Endothelial cell of umbilical vein (primary cell): ENCODE results near the gene KCMF1. TPM values are rescaled to one million over a fixed set of nuclear protein-coding genes. Genes with fewer than 3 reads are reported as not detected.

Source experiments
- BruUV-seq: library from RNA; stranded (reverse); fragments of 400-500 nt; replicated peaks from 2 replicates; lab custom pipeline; 2021; lab: Mats Ljungman, UMichigan
- CTCF ChIA-PET: fragments of 300-600, 350-600 bp; sonication (Branson Sonifier 250); formaldehyde crosslinking; loops from one replicate; lab custom pipeline; 2021; ENCODE audit warnings: antibody characterized with exemption, inconsistent platforms; lab: Charles Lee
- POLR2A ChIA-PET: fragments of 300-600, 350-600 bp; sonication (Branson Sonifier 250); formaldehyde crosslinking; loops from one replicate; lab custom pipeline; 2021; ENCODE audit warnings: antibody characterized with exemption, inconsistent platforms; lab: Charles Lee
- DNase-seq: peaks from one replicate; pipeline ENCODE4 v3.0.0-alpha.2; 2011; ENCODE audit warnings: low read depth, low spot score
- FAIRE-seq: peaks from 2 replicates; lab custom pipeline; 2011; peaks lifted over from hg19 to GRCh38; lab: Jason Lieb, UNC
- H2AFZ ChIP-seq: 2 replicates; pipeline ENCODE4 v1.6.0; 2012; ENCODE audit warnings: low read depth, low read length, control low read depth, inconsistent platforms
- H3K27ac ChIP-seq: 2 replicates; pipeline ENCODE4 v1.5.1; 2011; ENCODE audit warnings: low read depth, mild to moderate bottlenecking, control low read depth, low read length, moderate library complexity; ENCODE audit not compliant: insufficient read depth
- H3K27me3 ChIP-seq, 2 experiments: 2 replicates each; pipeline versions ENCODE4 v1.6.0 to v1.6.1; 2011; ENCODE audit warnings: low read length in 2 of 2, mixed read lengths in 1 of 2; ENCODE audit not compliant: control insufficient read depth in 2 of 2, insufficient read depth in 2 of 2
- H3K36me3 ChIP-seq, 2 experiments: 2 replicates in 1 of 2; 3 replicates in 1 of 2; pipeline ENCODE4 v1.5.1; 2011; ENCODE audit warnings: low read length in 2 of 2, mild to moderate bottlenecking in 1 of 2, moderate library complexity in 1 of 2; ENCODE audit not compliant: control insufficient read depth in 2 of 2, insufficient read depth in 2 of 2; ENCODE audit errors: extremely low read depth in 1 of 2
- H3K4me1 ChIP-seq: 3 replicates; pipeline ENCODE4 v1.5.1; 2011; ENCODE audit warnings: mild to moderate bottlenecking, low read length; ENCODE audit not compliant: control insufficient read depth, insufficient read depth; ENCODE audit errors: extremely low read depth
- H3K4me2 ChIP-seq: 2 replicates; pipeline ENCODE4 v1.6.1; 2011; ENCODE audit warnings: low read length, control low read depth, mixed read lengths; ENCODE audit not compliant: insufficient read depth
- H3K4me3 ChIP-seq, 3 experiments: fragments of 200-600 bp in 1 of 3; sonication (generic), shearing (Covaris generic) in 1 of 3; replicated peaks in 1 of 3; 2 replicates each; pipeline ENCODE4 v1.5.1; 2011 to 2016; ENCODE audit warnings: control low read depth in 3 of 3, low read length in 3 of 3, mild to moderate bottlenecking in 2 of 3, inconsistent platforms in 1 of 3, low read depth in 1 of 3, moderate library complexity in 1 of 3; ENCODE audit not compliant: insufficient read depth in 1 of 3
- H3K79me2 ChIP-seq: 2 replicates; pipeline ENCODE4 v1.6.0; 2012; ENCODE audit warnings: low read length, inconsistent platforms; ENCODE audit not compliant: control insufficient read depth, insufficient read depth
- H3K9ac ChIP-seq: replicated peaks from 2 replicates; pipeline ENCODE3; 2011; ENCODE audit warnings: low read length, control low read depth; ENCODE audit not compliant: insufficient read depth; ENCODE audit errors: extremely low read depth
- H3K9me1 ChIP-seq: replicated peaks from 3 replicates; pipeline ENCODE4 v1.6.0; 2011; ENCODE audit warnings: mild to moderate bottlenecking, low read length; ENCODE audit not compliant: control insufficient read depth, insufficient read depth; ENCODE audit errors: extremely low read depth
- H3K9me3 ChIP-seq: replicated peaks from 2 replicates; pipeline ENCODE4 v1.5.1; 2012; ENCODE audit warnings: low read length, inconsistent platforms; ENCODE audit not compliant: control insufficient read depth, insufficient read depth
- H4K20me1 ChIP-seq: replicated peaks from 2 replicates; pipeline ENCODE3; 2011; ENCODE audit warnings: mild to moderate bottlenecking, low read length; ENCODE audit not compliant: control insufficient read depth, insufficient read depth; ENCODE audit errors: extremely low read depth
- EZH2 ChIP-seq: IDR thresholded peaks from 2 replicates; pipeline ENCODE4 v1.6.1; 2012; ENCODE audit warnings: borderline replicate concordance, low read depth, mild to moderate bottlenecking, moderate library complexity, low read length, inconsistent platforms; ENCODE audit not compliant: severe bottlenecking
- FOS ChIP-seq: IDR thresholded peaks from 2 replicates; pipeline ENCODE4 v1.6.1; 2011; ENCODE audit warnings: mild to moderate bottlenecking, low read length, moderate library complexity, borderline replicate concordance; ENCODE audit not compliant: insufficient read depth
- GATA2 ChIP-seq: IDR thresholded peaks from 2 replicates; pipeline ENCODE4 v1.7.0; 2011; ENCODE audit warnings: low read depth, mild to moderate bottlenecking, moderate library complexity, mixed read lengths, low read length; ENCODE audit not compliant: insufficient read length, insufficient read depth
- JUN ChIP-seq: IDR thresholded peaks from 2 replicates; pipeline ENCODE4 v1.6.1; 2011; ENCODE audit warnings: borderline replicate concordance, low read depth; ENCODE audit not compliant: insufficient read length, insufficient read depth
- MYC ChIP-seq: IDR thresholded peaks from one replicate; pipeline ENCODE4 v1.6.1; 2011; ENCODE audit warnings: mild to moderate bottlenecking, low read depth, low read length
- POLR2A ChIP-seq: IDR thresholded peaks from 2 replicates; pipeline ENCODE4 v1.6.1; 2012; ENCODE audit warnings: low read depth, mild to moderate bottlenecking, control low read depth, low read length
- POLR2AphosphoS5 ChIP-seq: IDR thresholded peaks from 2 replicates; pipeline ENCODE4 v1.6.1; 2012; ENCODE audit warnings: low read depth, mild to moderate bottlenecking, control low read depth, low read length, moderate library complexity; ENCODE audit not compliant: insufficient read depth
- dilution Hi-C: fragments of 300-500 bp; cut with MboI; formaldehyde crosslinking; loops from one replicate; pipeline ENCODE4 v1.15.0; 2019; ENCODE audit warnings: low sequenced_read_pairs; ENCODE audit not compliant: extremely low pct_ligation_motif_present
- intact Hi-C: fragments of 100-400 bp; cut with micrococcal nuclease; formaldehyde crosslinking; loops from one replicate; pipeline ENCODE4 v1.10.0; 2022
- polyA plus RNA-seq, 4 experiments: library from polyadenylated mRNA; depleted of rRNA in 3 of 4; stranded (reverse) in 3 of 4; unstranded in 1 of 4; fragments of >200 nt; gene quantifications; 2 replicates each; pipeline versions ENCODE4 v1.2.1 to v1.2.3, GENCODE V29; 2011 to 2012; ENCODE audit warnings: missing spikeins in 1 of 4
- total RNA-seq: library from RNA; stranded (reverse); gene quantifications from 2 replicates; pipeline ENCODE4 v1.2.3, GENCODE V29; 2021
- TF ChIP-seq, protein P1 (sequence below): IDR thresholded peaks from 2 replicates; pipeline ENCODE4 v1.6.1; 2011; ENCODE audit not compliant: insufficient read depth, insufficient read length
- TF ChIP-seq, protein P2 (sequence below), 2 donors: IDR thresholded peaks; 1 replicate in 1 of 2; 2 replicates in 1 of 2; pipeline ENCODE4 v1.5.1; 2011; ENCODE audit warnings: low read length in 2 of 2, mild to moderate bottlenecking in 2 of 2, moderate library complexity in 2 of 2, control low read depth in 1 of 2, inconsistent platforms in 1 of 2, low read depth in 1 of 2; ENCODE audit not compliant: insufficient read depth in 1 of 2; ENCODE audit errors: extremely low read depth in 1 of 2

Gene KCMF1
- total and polyA plus RNA-seq, 2 donors (not counting 3 experiments of a cell fraction or from before 2014, with no cell fraction given), result 49.3 to 78.4 TPM

GRCh38 chr2:85032621-85033020, 61.7 kb downstream of the KCMF1 start:
- dilution Hi-C loops, result no loop called here
- peaks cover 8 to 18% of the 10 kb centered on the region in 2 experiments for H3K36me3 ChIP-seq
- intact Hi-C loops, result no loop called here
- H3K9me3 ChIP-seq, result no peaks in the 10 kb centered on the region
- no peak overlapping the region for H3K4me3 ChIP-seq
- H4K20me1 ChIP-seq, result peaks cover 7% of the 10 kb centered on the region
- H3K79me2 ChIP-seq, result peaks cover 27% of the 10 kb centered on the region
- no TSS peak for BruUV-seq
- no peak overlapping the region for H3K9ac ChIP-seq
- no peak overlapping the region for H3K27ac ChIP-seq
- FAIRE-seq (no peak), DNase-seq (no peak)
- TF ChIP-seq, protein P1, sequence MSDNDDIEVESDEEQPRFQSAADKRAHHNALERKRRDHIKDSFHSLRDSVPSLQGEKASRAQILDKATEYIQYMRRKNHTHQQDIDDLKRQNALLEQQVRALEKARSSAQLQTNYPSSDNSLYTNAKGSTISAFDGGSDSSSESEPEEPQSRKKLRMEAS, result no peak
- no peak for TF ChIP-seq POLR2A
- TF ChIP-seq, protein P2, sequence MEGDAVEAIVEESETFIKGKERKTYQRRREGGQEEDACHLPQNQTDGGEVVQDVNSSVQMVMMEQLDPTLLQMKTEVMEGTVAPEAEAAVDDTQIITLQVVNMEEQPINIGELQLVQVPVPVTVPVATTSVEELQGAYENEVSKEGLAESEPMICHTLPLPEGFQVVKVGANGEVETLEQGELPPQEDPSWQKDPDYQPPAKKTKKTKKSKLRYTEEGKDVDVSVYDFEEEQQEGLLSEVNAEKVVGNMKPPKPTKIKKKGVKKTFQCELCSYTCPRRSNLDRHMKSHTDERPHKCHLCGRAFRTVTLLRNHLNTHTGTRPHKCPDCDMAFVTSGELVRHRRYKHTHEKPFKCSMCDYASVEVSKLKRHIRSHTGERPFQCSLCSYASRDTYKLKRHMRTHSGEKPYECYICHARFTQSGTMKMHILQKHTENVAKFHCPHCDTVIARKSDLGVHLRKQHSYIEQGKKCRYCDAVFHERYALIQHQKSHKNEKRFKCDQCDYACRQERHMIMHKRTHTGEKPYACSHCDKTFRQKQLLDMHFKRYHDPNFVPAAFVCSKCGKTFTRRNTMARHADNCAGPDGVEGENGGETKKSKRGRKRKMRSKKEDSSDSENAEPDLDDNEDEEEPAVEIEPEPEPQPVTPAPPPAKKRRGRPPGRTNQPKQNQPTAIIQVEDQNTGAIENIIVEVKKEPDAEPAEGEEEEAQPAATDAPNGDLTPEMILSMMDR (IDR thresholded peaks at IDR 0.05; ENCODE audit: extremely low read depth in 1 of 2, insufficient read depth in 1 of 2, low read depth in 1 of 2, low read length in 2 of 2), result no peak
- no peak for TF ChIP-seq MYC
- TF ChIP-seq FOS, result no peak
- no peak for TF ChIP-seq GATA2
- TF ChIP-seq EZH2, result no peak
- TF ChIP-seq POLR2AphosphoS5, result no peak
- no peak for TF ChIP-seq JUN
- no peak overlapping the region for H3K4me2 ChIP-seq
- ChIA-PET CTCF (interaction anchor here (1.4 to 2.8 kb wide), 4 partner anchors 9 to 268 kb away, joined by 3 to 8 read pairs (median 6); no protein-coding TSS in a partner anchor), POLR2A (no interaction called here)
- no peaks in the 10 kb centered on the region for H3K4me1 ChIP-seq
- H3K9me1 ChIP-seq, result no peaks in the 10 kb centered on the region
- no peak overlapping the region for H2AFZ ChIP-seq
- H3K27me3 ChIP-seq, result no peaks in the 10 kb centered on the region
